EH (cell line): ENCODE results near the gene MOAP1.
"Not testable (repeated sequence)": the region's sequence is repeated elsewhere in the genome, so short reads cannot be mapped to it uniquely, and the experiment has no call there.

ENCODE experiments used
- DNase-seq: peaks from one replicate; pipeline ENCODE4 v3.0.0-alpha.2; 2015; ENCODE audit warnings: low read depth

MOAP1 gene, protein sequence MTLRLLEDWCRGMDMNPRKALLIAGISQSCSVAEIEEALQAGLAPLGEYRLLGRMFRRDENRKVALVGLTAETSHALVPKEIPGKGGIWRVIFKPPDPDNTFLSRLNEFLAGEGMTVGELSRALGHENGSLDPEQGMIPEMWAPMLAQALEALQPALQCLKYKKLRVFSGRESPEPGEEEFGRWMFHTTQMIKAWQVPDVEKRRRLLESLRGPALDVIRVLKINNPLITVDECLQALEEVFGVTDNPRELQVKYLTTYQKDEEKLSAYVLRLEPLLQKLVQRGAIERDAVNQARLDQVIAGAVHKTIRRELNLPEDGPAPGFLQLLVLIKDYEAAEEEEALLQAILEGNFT

DNA sequence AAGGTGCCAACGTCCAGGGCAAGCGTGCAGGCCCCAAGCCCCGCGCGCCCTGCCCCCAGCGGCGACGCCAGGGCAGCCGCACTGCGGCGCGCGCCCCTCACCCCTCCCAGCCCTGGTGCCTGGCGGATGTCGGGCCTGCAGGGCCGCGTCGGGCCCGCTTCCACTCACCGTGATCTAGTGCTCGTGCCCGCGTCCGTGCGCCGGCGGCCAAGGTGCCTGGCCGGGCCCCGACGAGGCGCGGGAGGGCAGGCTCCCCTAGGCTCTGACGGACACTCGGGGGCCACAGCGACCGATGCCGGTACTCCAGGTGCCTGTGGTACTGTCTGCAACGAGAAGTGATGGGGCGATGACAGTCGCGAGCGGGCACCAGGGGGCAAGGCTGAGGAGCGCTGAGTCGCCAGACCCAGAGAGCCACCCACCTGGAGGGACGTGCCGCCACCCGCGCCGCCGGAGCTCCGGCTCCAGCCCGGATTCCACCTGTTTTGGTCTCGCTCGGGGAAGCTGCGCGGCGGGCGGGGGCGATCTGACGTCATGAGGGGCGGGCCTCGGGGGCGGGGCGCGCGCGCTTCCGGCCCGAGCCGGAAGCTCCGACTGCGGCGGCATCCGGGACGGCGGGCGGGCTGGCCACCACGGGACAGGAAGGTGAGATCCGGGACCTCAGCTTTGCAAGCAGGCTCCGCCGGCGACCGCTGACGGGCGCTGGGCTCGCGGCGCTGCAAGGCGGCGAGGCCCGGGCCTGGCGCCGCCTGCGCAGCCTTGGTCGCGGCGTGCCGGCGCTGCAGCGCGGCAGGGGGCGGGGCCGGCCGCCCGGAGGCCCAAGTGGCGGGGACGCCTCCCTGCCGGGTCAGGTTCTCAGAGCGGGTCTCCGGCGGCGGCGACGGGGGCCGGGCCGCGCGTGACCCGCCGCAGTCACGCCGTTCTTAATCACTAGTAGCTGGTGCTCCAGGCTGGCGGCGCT, at the start of gene MOAP1, which contains the start of gene LYSET:
Gene MOAP1, minus strand, starts transcription at position 507 of the 958 bp plus-strand sequence. CDS start 655 bp downstream, outside the sequence.
Gene LYSET, plus strand, starts transcription at position 927 of the 958 bp plus-strand sequence. CDS start 89 bp downstream, outside the sequence.
- DNase-seq, result peak; percentile 87

- DNase-seq, result not testable (repeated sequence)
Observed at GRCh38 chr14:93233078-93233477, 48.4 kb upstream of the MOAP1 start.

- no peak for DNase-seq
Observed at GRCh38 chr14:93232159-93232558, 47.5 kb upstream of the MOAP1 start.

DNA sequence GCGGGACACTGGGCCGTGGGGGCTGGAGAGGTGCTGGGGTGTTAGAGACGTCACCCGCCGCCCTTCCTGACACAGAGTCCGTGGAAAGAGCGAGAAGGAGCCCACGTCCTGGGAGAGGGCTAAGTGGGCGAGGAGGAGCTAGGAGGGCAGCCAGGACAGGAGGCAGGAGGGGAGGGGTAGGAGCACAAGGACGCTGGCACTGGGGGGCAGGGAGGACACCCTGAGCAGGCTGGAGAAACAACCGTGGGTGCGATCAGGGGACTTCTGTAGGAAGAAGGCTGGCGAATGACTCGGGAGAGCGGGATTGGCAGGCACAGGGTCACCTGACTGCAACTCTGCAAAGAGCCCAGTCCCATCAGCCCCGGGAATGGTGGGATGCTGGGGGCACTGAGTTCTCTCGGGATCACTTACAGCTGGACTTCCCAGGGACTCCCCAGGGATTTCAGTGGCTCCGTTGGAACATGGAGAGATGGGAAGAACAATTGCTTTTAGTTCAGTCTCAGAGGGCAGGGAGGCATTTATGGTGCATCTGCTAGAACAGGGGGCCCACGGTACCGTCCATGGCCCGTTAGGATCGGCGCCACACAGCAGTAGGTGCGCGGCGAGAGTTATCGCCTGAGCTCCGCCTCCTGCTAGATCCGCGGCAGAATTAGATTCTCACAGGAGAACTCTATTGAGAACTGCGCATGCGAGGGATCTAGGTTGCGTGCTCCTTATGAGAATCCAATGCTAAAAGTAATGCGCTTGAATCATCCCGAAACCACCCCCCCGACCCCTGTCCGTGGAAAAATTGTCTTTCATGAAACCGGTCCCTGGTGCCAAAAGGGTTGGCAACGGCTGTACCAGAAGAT, 46.7 kb upstream of the MOAP1 start:
- DNase-seq, result peak; percentile 67

DNA sequence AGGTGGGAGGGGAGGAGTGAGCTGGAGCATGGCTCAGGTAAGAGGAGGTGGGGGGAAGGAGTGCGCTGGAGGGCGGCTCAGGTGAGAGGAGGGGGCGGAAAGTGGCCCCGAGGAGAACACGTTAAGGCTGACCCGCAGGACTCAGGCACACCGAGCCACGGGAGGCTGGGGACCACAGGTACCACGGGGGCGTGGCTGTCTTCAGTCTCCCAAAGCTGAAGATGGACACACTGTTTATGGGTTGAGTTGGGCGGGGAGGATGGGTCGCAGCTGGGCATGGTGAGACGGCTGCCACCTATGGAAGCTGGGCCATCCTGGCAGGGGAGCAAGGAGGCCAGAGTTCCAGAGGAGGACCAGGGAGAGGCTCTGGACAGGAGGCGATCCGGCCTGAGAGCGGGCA, 45.8 kb upstream of the MOAP1 start:
- DNase-seq, result no peak

GRCh38 chr14:93228550-93228949, 43.9 kb upstream of the MOAP1 start:
- no peak for DNase-seq

- no peak for DNase-seq
Observed at GRCh38 chr14:93223565-93223964, 38.9 kb upstream of the MOAP1 start.

DNA sequence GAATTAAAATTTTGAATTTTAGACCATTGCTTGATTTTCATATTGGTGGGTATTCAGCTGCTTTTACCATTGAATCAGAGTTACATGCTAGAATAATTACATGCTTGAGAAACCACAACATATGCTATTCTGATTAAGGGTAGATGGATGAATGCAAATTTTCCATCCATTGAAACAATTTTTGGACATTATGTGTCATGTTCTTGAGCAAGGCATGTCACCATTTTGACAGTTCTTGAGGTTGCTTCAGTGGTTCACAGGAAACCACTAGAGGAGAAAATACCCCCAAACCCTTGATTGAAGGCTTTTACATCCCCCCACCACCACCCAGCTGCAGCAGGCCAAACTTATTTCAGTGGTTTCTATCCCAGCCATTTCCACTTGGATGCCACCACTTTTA, 35.8 kb upstream of the MOAP1 start:
- DNase-seq, result no peak

GRCh38 chr14:93219103-93219726, 34.5 kb upstream of the MOAP1 start:
- DNase-seq, result peak; percentile 62

- DNase-seq, result no peak
Observed at GRCh38 chr14:93214598-93214997, 29.9 kb upstream of the MOAP1 start.

DNA sequence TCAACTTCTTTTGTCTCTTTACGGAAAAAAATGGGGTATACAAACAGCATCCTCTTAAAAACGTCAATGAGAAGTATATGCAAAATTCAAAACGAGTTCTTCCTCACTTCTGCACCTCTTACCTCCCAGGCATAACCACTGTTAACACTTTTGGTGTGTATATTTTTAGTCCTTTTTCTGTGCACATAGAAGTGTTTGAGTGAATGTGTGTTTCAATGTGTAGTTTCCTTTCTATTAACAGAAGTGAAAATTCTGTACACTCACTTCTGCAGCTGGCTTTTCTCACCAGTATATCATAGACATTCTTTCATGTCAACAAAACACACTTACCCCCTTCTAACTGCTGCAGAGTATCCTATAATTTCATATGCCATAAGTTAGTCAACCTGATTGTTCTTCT, 27.7 kb upstream of the MOAP1 start:
- DNase-seq, result no peak

GRCh38 chr14:93207468-93208308, 23.0 kb upstream of the MOAP1 start:
- DNase-seq, result peak; percentile 70

GRCh38 chr14:93206793-93207467, 22.2 kb upstream of the MOAP1 start, which contains the start of the genes GON7 and UBR7:
TSS of gene GON7 (minus strand) at chr14:93207065. CDS start at chr14:93207037, 28 bp downstream.
TSS of gene UBR7 (plus strand) at chr14:93207256. CDS start at chr14:93207292, 36 bp downstream.
- DNase-seq, result peak; percentile 98

DNA sequence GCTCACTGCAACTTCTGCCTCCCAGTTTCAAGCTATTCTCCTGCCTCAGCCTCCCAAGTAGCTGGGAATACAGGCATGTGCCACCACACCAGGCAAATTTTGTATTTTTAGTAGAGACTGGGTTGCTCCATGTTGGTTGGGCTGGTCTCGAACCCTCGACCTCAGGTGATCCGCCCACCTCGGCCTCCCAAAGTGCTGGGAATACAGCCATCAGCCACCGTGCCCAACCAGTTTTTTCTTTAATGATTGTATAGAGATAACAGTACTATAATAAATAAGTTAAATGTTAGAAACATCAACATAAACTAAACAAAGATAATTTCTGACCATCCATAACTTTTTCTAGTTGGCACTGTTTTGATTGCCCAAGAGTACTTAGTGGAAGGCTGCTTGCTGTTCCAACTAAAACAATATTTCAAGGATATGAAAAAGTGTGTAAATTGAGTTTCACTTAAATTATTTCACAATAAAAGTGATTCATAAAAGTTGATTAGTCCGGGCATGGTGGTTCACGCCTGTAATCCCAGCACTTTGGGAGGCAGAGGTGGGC, 16.5 kb upstream of the MOAP1 start:
- DNase-seq, result no peak

GRCh38 chr14:93200553-93200952, 15.9 kb upstream of the MOAP1 start:
- DNase-seq, result no peak

DNA sequence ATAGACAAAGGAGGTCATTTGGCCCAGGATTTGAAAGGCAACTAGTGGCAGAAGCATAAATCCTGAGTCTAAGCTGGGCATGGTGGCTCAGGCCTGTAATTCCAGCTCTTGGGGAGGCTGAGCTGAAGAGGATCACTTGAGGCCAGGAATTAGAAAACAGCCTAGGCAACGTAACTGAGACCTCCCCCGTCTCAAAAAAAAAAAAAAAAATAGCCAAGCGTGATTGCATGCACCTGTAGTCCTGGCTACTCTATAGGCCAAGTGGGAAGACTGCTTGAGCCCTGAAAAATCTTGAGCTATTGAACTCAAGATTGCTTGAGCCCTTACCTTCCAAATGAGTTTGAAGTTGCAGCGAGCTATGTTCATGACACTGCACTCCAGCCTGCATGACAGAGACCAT, 14.3 kb upstream of the MOAP1 start:
- no peak for DNase-seq

GRCh38 chr14:93195316-93195999, 10.8 kb upstream of the MOAP1 start:
- DNase-seq, result no peak

GRCh38 chr14:93186956-93187355, 2.3 kb upstream of the MOAP1 start:
- no peak for DNase-seq

DNA sequence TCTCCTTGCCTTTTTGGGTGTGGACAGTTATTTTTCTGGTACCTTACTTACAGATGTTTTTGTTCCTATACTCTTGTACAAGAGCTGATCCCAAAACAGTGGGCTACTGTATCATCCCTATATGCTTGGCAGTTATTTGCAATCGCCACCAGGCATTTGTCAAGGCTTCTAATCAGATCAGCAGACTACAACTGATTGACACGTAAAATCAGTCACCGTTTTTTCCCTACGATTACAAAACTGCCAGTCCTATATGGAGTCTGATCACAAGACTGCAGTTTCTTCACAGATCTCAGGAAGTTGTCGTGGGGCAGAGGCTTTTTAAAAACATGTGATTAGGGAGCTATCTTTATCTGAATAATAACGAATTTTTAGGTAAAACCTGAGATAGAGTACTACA, 1.8 kb upstream of the MOAP1 start:
- no peak for DNase-seq
